Prostate gland (tissue), 2 donors: Measurements from ENCODE around the gene HDGF.

Experiments used
- CTCF ChIP-seq, 4 experiments: fragments of 200-600 bp in 2 of 4; fragments of 450-650 bp in 2 of 4; sonication (generic) in 2 of 4; IDR thresholded peaks; 1 replicate in 3 of 4; 2 replicates in 1 of 4; pipeline ENCODE4 v1.5.1; 2016 to 2019; ENCODE audit warnings: antibody characterized with exemption in 4 of 4, mild to moderate bottlenecking in 2 of 4, moderate library complexity in 2 of 4
- POLR2A ChIP-seq: fragments of 450-650 bp; IDR thresholded peaks from one replicate; pipeline ENCODE4 v1.6.1; 2016; ENCODE audit warnings: antibody characterized with exemption, mild to moderate bottlenecking
- POLR2AphosphoS5 ChIP-seq: sonication (generic); formaldehyde crosslinking; IDR thresholded peaks from one replicate; pipeline ENCODE4 v1.6.1; 2017; ENCODE audit warnings: antibody characterized with exemption

- no peak for TF ChIP-seq CTCF (IDR thresholded peaks at IDR 0.05)
- TF ChIP-seq POLR2AphosphoS5: no peak
- no peak for TF ChIP-seq POLR2A
Observed at GRCh38 chr1:156694690-156694962, 56.8 kb downstream of the HDGF start.
